ENCODE results near the gene MTARC2. TPM values are rescaled to one million over a fixed set of nuclear protein-coding genes. Genes with fewer than 3 reads are reported as not detected.

Gene MTARC2
- polyA plus RNA-seq, 1 of the 3 experiments (the other 2 are of a cell fraction), result 6.1 TPM

- TF ChIP-seq ELF1 (IDR thresholded peaks at IDR 0.05), result no peak
- no peak for TF ChIP-seq YY1 (IDR thresholded peaks at IDR 0.05; ENCODE audit: low read depth)
- TF ChIP-seq CTCF (IDR thresholded peaks at IDR 0.05), result no peak
- no peak for TF ChIP-seq RCOR1 (IDR thresholded peaks at IDR 0.05; ENCODE audit: low read length)
- no peak for TF ChIP-seq FOSL2 (IDR thresholded peaks at IDR 0.05; ENCODE audit: borderline replicate concordance, low read depth)
- no peak for TF ChIP-seq IRF3 (IDR thresholded peaks at IDR 0.05; ENCODE audit: low read depth, low read length)
- no peak for TF ChIP-seq GABPA (IDR thresholded peaks at IDR 0.05; ENCODE audit: low read depth)
- TF ChIP-seq REST (IDR thresholded peaks at IDR 0.05; ENCODE audit: low read depth, low read length), result no peak
- TF ChIP-seq NRF1 (IDR thresholded peaks at IDR 0.05; ENCODE audit: low read depth, low read length), result no peak
- Histone ChIP-seq H3K9ac (no peak overlapping the region), H3K36me3 (replicated peaks in 1 of 2; ENCODE audit: control insufficient read depth in 1 of 2, insufficient read depth in 2 of 2, low read length in 1 of 2) (peaks cover 0 to 16% of the 10 kb centered on the region in 2 experiments), H3F3A (replicated peaks; ENCODE audit: insufficient read depth) (no peaks in the 10 kb centered on the region), H3K9me2 (no peaks in the 10 kb centered on the region), H3K27ac (ENCODE audit: low read depth in 2 of 2, low read length in 1 of 2) (no peak overlapping the region), H4K20me1 (ENCODE audit: insufficient read depth) (no peaks in the 10 kb centered on the region), H3K4me2 (no peak overlapping the region), H3K9me3 (no peaks in the 10 kb centered on the region), H3K4me1 (ENCODE audit: control insufficient read depth in 1 of 2, insufficient read depth in 2 of 2, low read depth in 1 of 2, low read length in 1 of 2) (no peaks in the 10 kb centered on the region), H2AFZ (ENCODE audit: low read depth) (no peak overlapping the region), H3K4me3 (ENCODE audit: low read depth in 2 of 2, low read length in 1 of 2) (no peak overlapping the region), H3K79me2 (ENCODE audit: insufficient read depth) (no peaks in the 10 kb centered on the region), H3K27me3 (ENCODE audit: insufficient read depth) (no peaks in the 10 kb centered on the region)
- 93% methylated on average over 3 of the region's 3 CpGs for WGBS (ENCODE audit: low lambda C conversion rate)
- POLR2A ChIA-PET, result no interaction called here
- CTCF ChIA-PET, result interaction anchor here (1.1 to 7.9 kb wide), 2 partner anchors 18 to 76 kb away, joined by 4 to 54 read pairs; no protein-coding TSS in a partner anchor
- no peak for DNase-seq
Measured at GRCh38 chr1:220757441-220757840, 9.3 kb downstream of the MTARC2 start.

- Histone ChIP-seq H4K20me1 (ENCODE audit: insufficient read depth) (no peaks in the 10 kb centered on the region), H3K79me2 (ENCODE audit: insufficient read depth) (no peaks in the 10 kb centered on the region), H2AFZ (ENCODE audit: low read depth) (no peak overlapping the region), H3K4me3 (ENCODE audit: low read depth in 2 of 2, low read length in 1 of 2) (no peak overlapping the region), H3F3A (replicated peaks; ENCODE audit: insufficient read depth) (no peaks in the 10 kb centered on the region), H3K9me3 (no peaks in the 10 kb centered on the region), H3K27ac (ENCODE audit: low read depth in 2 of 2, low read length in 1 of 2) (no peak overlapping the region), H3K4me2 (no peak overlapping the region), H3K9me2 (no peaks in the 10 kb centered on the region), H3K4me1 (ENCODE audit: control insufficient read depth in 1 of 2, insufficient read depth in 2 of 2, low read depth in 1 of 2, low read length in 1 of 2) (no peaks in the 10 kb centered on the region), H3K9ac (no peak overlapping the region), H3K27me3 (ENCODE audit: insufficient read depth) (no peaks in the 10 kb centered on the region), H3K36me3 (replicated peaks in 1 of 2; ENCODE audit: control insufficient read depth in 1 of 2, insufficient read depth in 2 of 2, low read length in 1 of 2) (peaks cover 0 to 21% of the 10 kb centered on the region in 2 experiments)
- POLR2A ChIA-PET, result no interaction called here
- WGBS (ENCODE audit: low lambda C conversion rate), result 92% methylated on average over 3 of the region's 3 CpGs
- CTCF ChIA-PET, result interaction anchor here (7.9 kb wide), 1 partner anchor 17 kb away, joined by 54 read pairs; no protein-coding TSS in a partner anchor
- no peak for DNase-seq
- TF ChIP-seq MXI1 (IDR thresholded peaks at IDR 0.05; ENCODE audit: low read depth, low read length) (no peak), MEF2A (IDR thresholded peaks at IDR 0.05; ENCODE audit: borderline replicate concordance, low read depth) (no peak), SMC3 (IDR thresholded peaks at IDR 0.05; ENCODE audit: low read depth, low read length) (no peak), USF2 (IDR thresholded peaks at IDR 0.05; ENCODE audit: borderline replicate concordance, low read depth, low read length) (no peak), TCF12 (IDR thresholded peaks at IDR 0.05) (no peak)
Measured at GRCh38 chr1:220759147-220759546, 11.0 kb downstream of the MTARC2 start.
